HG02870 (cell line): ENCODE results near the gene RNU7-1.

Source experiments
- ATAC-seq: cut with Tn5 transposase; IDR thresholded peaks from one replicate; pipeline ENCODE4 v1.9.1; 2021; ENCODE audit warnings: mild to moderate bottlenecking, moderate library complexity; ENCODE audit not compliant: unreplicated experiment

Gene RNU7-1

GRCh38 chr12:6917491-6918231 is 26.0 kb upstream of the RNU7-1 start:
- ATAC-seq: no peak

GRCh38 chr12:6919588-6919987 is 24.0 kb upstream of the RNU7-1 start:
- no peak for ATAC-seq

- ATAC-seq: no peak
These were observed 22.1 kb upstream of the RNU7-1 start for GRCh38 chr12:6921539-6921938.

- ATAC-seq: no peak
These were observed 21.3 kb upstream of the RNU7-1 start for GRCh38 chr12:6921996-6922946.

GRCh38 chr12:6923003-6923732 is 20.4 kb upstream of the RNU7-1 start:
- ATAC-seq: no peak

GRCh38 chr12:6923851-6924250 is 19.8 kb upstream of the RNU7-1 start:
- ATAC-seq: no peak

- ATAC-seq: no peak
These were observed 18.4 kb upstream of the RNU7-1 start for GRCh38 chr12:6925239-6925539.

GRCh38 chr12:6925540-6926279 is 17.9 kb upstream of the RNU7-1 start:
- ATAC-seq: no peak

- ATAC-seq: no peak
These were observed 16.1 kb upstream of the RNU7-1 start, which contains the start of gene ATN1 for GRCh38 chr12:6927379-6928021. Gene ATN1, plus strand, starts transcription at chr12:6927959. Its CDS starts 6,043 bp downstream, at chr12:6934002.

- ATAC-seq: no peak
These were observed 15.5 kb upstream of the RNU7-1 start for GRCh38 chr12:6928022-6928702.

- ATAC-seq: no peak
These were observed 14.8 kb upstream of the RNU7-1 start for GRCh38 chr12:6928703-6929407.

- no peak for ATAC-seq
These were observed 13.9 kb upstream of the RNU7-1 start for GRCh38 chr12:6929466-6930452.

- no peak for ATAC-seq
These were observed 10.8 kb upstream of the RNU7-1 start for GRCh38 chr12:6932766-6933165.

- ATAC-seq: no peak
These were observed 9.5 kb upstream of the RNU7-1 start for GRCh38 chr12:6934110-6934509.

- no peak for ATAC-seq
These were observed 8.0 kb upstream of the RNU7-1 start for GRCh38 chr12:6935371-6936193.

GRCh38 chr12:6936194-6936635 is 7.4 kb upstream of the RNU7-1 start:
- no peak for ATAC-seq
